GM21717 (cell line): Measurements from ENCODE around the gene MKS1.

Source experiments
- ATAC-seq: cut with Tn5 transposase; IDR thresholded peaks from one replicate; pipeline ENCODE4 v1.9.1; 2021; ENCODE audit warnings: mild to moderate bottlenecking, moderate library complexity; ENCODE audit not compliant: unreplicated experiment

MKS1 gene

DNA sequence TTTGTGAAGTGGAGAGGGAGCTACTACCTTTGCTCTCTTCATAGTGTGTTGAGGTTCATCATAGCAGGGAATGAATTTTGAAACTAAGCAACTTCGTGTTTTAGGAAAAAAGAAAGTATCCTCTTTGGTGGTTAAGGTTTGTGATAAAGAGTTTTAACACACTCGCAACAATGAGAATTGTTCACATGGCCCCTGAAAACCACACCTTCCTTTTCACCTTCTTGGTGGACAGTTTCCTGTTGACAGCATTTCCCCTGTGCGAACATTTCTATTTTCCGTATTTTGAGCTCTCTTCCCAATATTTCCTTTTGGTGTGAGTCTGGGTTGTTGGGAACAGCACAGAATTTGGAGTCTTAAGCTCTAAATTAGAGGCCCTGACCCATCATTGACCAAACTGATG is 48.4 kb downstream of the MKS1 start:
- ATAC-seq = no peak

GRCh38 chr17:58166682-58167081 is 52.4 kb downstream of the MKS1 start, which contains the start of gene OR4D2:
Gene OR4D2, plus strand, starts transcription at chr17:58166982. Its CDS starts 2,674 bp downstream, at chr17:58169656.
- ATAC-seq = no peak

DNA sequence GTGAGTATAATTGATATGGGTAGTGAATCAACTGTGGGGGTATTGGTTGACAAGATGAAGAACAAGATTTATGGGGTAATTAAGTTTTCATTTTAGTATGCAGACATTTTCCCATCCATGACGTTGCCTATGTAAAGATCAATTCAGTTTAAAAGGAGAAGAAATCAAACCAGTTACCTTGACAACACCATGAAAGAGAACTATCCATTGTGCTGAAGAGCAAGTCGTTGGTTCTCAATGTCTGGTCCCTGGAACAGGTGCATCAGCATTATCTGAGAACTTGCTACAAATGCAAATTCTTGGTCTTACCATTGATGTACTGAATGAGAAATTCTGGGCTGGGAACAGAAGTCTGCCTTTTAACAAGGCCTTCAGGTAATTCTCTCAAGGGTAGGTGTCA is 53.1 kb downstream of the MKS1 start:
- ATAC-seq = no peak

DNA sequence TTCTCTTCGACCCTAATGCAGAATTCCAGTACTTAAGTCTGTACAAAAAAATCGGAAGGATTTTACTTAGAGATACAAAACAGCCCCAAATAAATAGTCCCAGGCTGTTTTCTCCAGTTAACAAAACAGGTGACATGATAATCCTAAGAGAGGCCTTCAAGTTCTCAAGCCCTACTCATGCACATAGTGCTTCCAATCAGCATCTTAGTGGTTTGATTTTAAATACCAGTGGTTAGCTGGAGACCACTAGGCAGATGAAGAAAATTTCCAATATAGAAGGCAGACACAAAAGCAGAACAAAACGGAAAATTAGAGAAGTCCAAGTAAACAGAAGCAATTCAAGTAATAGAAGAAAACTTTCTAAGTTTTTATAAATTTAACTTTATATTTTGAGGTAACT is 57.5 kb downstream of the MKS1 start:
- no peak for ATAC-seq

- ATAC-seq = no peak
Measured at GRCh38 chr17:58158181-58158580, 60.9 kb downstream of the MKS1 start.

DNA sequence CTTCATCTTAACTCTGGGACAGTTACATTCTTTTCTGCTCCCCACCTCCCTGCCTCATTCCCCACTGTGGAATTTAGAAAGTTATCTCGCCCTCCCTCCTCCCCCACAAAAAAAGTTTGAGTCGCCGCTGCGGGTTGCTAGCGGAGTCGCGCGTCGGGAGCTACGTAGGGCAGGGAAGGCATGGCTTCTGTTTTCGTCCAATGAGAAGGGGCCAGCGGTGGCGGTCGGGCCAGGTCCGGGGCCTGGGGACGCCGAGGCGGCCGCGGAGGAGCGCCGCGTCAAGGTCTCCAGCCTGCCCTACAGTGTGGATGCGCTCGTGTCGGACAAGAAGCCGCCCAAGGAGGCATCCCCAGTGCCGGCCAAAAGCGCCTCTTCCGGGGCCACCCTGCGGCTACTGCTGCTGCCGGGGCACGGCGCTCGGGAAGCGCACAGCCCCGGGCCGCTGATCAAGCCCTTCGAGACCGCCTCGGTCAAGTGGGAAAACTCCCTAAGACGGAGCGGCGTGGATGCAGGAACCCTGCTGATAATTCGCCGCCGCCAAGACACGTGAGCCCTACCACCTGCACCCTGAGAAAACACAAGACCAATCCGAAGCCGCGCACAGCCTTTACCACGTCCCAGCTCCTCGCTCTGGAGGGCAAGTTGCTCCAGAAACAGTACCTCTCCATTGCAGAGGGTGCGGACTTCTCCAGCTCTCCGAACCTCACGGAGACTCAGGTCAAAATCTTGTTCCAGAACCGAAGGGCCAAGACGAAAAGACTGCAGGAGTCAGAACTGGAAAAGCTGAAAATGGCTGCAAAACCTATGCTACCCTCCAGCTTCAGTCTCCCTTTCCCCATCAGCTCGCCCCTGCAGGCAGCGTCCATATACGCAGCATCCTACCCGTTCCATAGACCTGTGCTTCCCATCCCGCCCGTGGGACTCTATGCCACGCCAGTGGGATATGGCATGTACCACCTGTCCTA is 61.9 kb downstream of the MKS1 start:
- ATAC-seq = no peak
